ENCODE results near the gene B4GALT7.
"Not testable (repeated sequence)": the region's sequence is repeated elsewhere in the genome, so short reads cannot be mapped to it uniquely, and the experiment has no call there.

DNA sequence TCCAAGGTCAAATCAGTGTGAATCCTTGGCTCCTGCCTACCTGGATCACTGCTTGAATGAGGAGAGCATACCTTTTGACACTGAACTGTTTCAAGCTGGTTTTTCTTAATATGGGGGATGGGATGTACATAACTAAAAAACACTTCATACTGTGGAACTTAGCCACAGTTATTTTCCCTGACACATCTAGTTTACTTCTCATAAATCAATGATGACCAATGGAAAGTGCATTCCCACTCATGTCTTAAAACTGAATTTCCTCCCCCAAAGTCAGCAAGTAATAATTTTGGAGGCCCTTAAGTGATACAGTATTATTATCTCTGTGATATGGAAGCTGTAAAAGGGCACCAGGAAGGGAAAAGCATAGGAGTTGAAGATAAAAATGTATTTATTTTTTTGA, 30.3 kb downstream of the B4GALT7 start:
- TF ChIP-seq, protein P1, sequence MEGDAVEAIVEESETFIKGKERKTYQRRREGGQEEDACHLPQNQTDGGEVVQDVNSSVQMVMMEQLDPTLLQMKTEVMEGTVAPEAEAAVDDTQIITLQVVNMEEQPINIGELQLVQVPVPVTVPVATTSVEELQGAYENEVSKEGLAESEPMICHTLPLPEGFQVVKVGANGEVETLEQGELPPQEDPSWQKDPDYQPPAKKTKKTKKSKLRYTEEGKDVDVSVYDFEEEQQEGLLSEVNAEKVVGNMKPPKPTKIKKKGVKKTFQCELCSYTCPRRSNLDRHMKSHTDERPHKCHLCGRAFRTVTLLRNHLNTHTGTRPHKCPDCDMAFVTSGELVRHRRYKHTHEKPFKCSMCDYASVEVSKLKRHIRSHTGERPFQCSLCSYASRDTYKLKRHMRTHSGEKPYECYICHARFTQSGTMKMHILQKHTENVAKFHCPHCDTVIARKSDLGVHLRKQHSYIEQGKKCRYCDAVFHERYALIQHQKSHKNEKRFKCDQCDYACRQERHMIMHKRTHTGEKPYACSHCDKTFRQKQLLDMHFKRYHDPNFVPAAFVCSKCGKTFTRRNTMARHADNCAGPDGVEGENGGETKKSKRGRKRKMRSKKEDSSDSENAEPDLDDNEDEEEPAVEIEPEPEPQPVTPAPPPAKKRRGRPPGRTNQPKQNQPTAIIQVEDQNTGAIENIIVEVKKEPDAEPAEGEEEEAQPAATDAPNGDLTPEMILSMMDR (IDR thresholded peaks at IDR 0.05): not testable (repeated sequence)
- not testable (repeated sequence) for TF ChIP-seq JUND (IDR thresholded peaks at IDR 0.05); YY1 (IDR thresholded peaks at IDR 0.05; ENCODE audit: low read depth); FOSL2 (IDR thresholded peaks at IDR 0.05; ENCODE audit: borderline replicate concordance, low read depth); NFIC (IDR thresholded peaks at IDR 0.05; ENCODE audit: borderline replicate concordance); RAD21 (IDR thresholded peaks at IDR 0.05; ENCODE audit: low read length); RXRA (IDR thresholded peaks at IDR 0.05; ENCODE audit: borderline replicate concordance, low read depth)
- TF ChIP-seq, protein P2, sequence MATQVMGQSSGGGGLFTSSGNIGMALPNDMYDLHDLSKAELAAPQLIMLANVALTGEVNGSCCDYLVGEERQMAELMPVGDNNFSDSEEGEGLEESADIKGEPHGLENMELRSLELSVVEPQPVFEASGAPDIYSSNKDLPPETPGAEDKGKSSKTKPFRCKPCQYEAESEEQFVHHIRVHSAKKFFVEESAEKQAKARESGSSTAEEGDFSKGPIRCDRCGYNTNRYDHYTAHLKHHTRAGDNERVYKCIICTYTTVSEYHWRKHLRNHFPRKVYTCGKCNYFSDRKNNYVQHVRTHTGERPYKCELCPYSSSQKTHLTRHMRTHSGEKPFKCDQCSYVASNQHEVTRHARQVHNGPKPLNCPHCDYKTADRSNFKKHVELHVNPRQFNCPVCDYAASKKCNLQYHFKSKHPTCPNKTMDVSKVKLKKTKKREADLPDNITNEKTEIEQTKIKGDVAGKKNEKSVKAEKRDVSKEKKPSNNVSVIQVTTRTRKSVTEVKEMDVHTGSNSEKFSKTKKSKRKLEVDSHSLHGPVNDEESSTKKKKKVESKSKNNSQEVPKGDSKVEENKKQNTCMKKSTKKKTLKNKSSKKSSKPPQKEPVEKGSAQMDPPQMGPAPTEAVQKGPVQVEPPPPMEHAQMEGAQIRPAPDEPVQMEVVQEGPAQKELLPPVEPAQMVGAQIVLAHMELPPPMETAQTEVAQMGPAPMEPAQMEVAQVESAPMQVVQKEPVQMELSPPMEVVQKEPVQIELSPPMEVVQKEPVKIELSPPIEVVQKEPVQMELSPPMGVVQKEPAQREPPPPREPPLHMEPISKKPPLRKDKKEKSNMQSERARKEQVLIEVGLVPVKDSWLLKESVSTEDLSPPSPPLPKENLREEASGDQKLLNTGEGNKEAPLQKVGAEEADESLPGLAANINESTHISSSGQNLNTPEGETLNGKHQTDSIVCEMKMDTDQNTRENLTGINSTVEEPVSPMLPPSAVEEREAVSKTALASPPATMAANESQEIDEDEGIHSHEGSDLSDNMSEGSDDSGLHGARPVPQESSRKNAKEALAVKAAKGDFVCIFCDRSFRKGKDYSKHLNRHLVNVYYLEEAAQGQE (IDR thresholded peaks at IDR 0.05; ENCODE audit: low read depth, low read length): not testable (repeated sequence)
